Stimulated activated CD8-positive, alpha-beta memory T cell treated with anti-CD3 and anti-CD28 coated beads, Interleukin-4, amount 100 ng/mL, for 4 hours (primary cell): ENCODE results near the gene NFIA.

Experiments
- DNase-seq, 2 donors: peaks; one replicate each; pipeline ENCODE4 v3.0.0-alpha.2; 2020; ENCODE audit warnings: low read depth in 2 of 2, low spot score in 1 of 2

NFIA gene

GRCh38 chr1:61100578-61100977 lies 18.2 kb downstream of the NFIA start:
- no peak for DNase-seq

GRCh38 chr1:61101536-61101935 lies 19.2 kb downstream of the NFIA start:
- no peak for DNase-seq

- no peak for DNase-seq
Measured at GRCh38 chr1:61102041-61102440, 19.7 kb downstream of the NFIA start.

GRCh38 chr1:61102621-61103020 lies 20.3 kb downstream of the NFIA start:
- no peak for DNase-seq

GRCh38 chr1:61104220-61104671 lies 21.9 kb downstream of the NFIA start:
- no peak for DNase-seq

GRCh38 chr1:61107638-61108037 lies 25.3 kb downstream of the NFIA start:
- DNase-seq: no peak

- no peak for DNase-seq
Measured at GRCh38 chr1:61109158-61109557, 26.8 kb downstream of the NFIA start.

GRCh38 chr1:61109910-61110309 lies 27.5 kb downstream of the NFIA start:
- DNase-seq: no peak

GRCh38 chr1:61110554-61110953 lies 28.2 kb downstream of the NFIA start:
- no peak for DNase-seq

- DNase-seq: no peak
Measured at GRCh38 chr1:61111084-61112004, 29.0 kb downstream of the NFIA start.

GRCh38 chr1:61114178-61114870 lies 32.0 kb downstream of the NFIA start:
- DNase-seq: no peak

GRCh38 chr1:61115436-61115835 lies 33.1 kb downstream of the NFIA start:
- no peak for DNase-seq

GRCh38 chr1:61116421-61116820 lies 34.1 kb downstream of the NFIA start:
- DNase-seq: no peak

GRCh38 chr1:61117283-61117682 lies 34.9 kb downstream of the NFIA start:
- DNase-seq: no peak

GRCh38 chr1:61119085-61119484 lies 36.7 kb downstream of the NFIA start:
- no peak for DNase-seq

GRCh38 chr1:61120246-61120840 lies 38.0 kb downstream of the NFIA start:
- no peak for DNase-seq

- no peak for DNase-seq
Measured at GRCh38 chr1:61120998-61121397, 38.6 kb downstream of the NFIA start.

- no peak for DNase-seq
Measured at GRCh38 chr1:61121631-61122030, 39.3 kb downstream of the NFIA start.

- no peak for DNase-seq
Measured at GRCh38 chr1:61122389-61122788, 40.0 kb downstream of the NFIA start.

- no peak for DNase-seq
Measured at GRCh38 chr1:61123326-61123725, 41.0 kb downstream of the NFIA start.

GRCh38 chr1:61124078-61124477 lies 41.7 kb downstream of the NFIA start:
- DNase-seq: no peak

GRCh38 chr1:61124696-61125095 lies 42.3 kb downstream of the NFIA start:
- no peak for DNase-seq
